Left renal cortex interstitium (tissue), 4 donors: ENCODE data around the gene TEDDM1. TPM values are rescaled to one million over a fixed set of nuclear protein-coding genes. Genes with fewer than 3 reads are reported as not detected.
"Not testable (repeated sequence)": the region's sequence is repeated elsewhere in the genome, so short reads cannot be mapped to it uniquely, and the experiment has no call there.

Experiments
- DNase-seq, 4 donors: peaks; one replicate each; pipeline ENCODE4 v3.0.0-alpha.2; 2013; ENCODE audit warnings: low read depth in 4 of 4, low spot score in 2 of 4, missing footprints in 1 of 4
- polyA plus RNA-seq, 4 donors: library from polyadenylated mRNA; unstranded; fragments of 120-200 nt; gene quantifications; one replicate each; pipeline ENCODE4 v1.2.1, GENCODE V29; 2013; ENCODE audit not compliant: insufficient read length in 4 of 4

Gene TEDDM1
- polyA plus RNA-seq, 4 donors: 0.06 to 0.23 (median 0.13) TPM

DNA sequence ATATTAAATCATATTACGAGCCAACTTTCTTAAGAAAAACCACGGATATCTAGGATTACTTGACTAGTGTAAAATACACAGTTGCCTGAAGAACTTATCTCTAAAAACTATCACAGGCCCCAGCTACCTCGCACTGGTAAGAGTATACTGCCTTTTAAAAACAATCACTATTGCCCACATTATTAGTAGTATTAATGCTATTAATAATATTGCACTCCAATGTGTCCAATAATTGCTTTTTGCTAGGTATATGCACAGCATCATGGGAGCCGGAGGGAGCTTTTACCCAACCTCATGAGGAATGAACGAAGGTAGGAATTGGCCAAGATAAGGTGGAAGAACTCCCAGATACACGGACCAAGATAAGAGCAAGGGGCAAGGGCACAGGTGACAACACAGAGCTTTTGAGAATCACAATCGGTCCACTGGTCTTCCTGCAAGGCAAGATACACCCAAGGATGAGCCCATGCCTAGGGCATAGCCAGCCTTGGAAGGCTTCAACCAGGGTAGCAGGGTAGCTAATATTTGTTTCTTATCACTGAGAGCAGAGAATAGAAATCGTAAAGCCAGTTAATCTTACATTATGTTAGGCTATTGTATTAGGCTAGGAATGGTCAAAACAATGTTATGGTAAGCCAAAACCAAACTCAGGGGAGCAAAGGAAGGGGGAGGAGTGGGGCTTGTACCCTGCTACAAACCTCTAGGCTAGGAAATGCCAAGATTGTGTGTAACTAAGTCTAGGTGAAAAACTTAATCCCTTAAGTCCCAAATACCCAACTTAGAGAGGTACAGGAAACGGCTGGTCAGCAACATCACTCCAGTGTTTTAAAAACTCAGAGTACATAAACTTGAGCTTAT is 18.3 kb downstream of the TEDDM1 start:
- DNase-seq: no peak

GRCh38 chr1:182380199-182380598 is 20.3 kb downstream of the TEDDM1 start:
- no peak for DNase-seq

DNA sequence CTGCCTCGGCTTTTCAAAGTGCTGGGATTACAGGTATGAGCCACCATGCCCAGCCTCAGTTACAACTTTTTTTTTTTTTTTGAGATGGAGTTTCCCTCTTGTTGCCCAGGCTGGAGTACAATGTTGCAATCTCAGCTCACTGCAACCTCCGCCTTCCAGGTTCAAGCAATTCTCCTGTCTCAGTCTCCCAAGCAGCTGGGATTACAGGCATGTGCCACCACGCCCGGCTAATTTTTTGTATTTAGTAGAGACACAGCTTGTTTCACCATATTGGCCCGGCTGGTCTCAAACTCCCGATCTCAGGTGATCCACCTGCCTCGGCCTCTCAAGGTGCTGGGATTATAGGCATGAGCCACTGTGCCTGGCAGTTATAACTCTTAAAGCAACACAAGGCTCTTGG is 20.7 kb downstream of the TEDDM1 start:
- DNase-seq: not testable (repeated sequence)

GRCh38 chr1:182376936-182377574 is 23.4 kb downstream of the TEDDM1 start:
- no peak for DNase-seq

DNA sequence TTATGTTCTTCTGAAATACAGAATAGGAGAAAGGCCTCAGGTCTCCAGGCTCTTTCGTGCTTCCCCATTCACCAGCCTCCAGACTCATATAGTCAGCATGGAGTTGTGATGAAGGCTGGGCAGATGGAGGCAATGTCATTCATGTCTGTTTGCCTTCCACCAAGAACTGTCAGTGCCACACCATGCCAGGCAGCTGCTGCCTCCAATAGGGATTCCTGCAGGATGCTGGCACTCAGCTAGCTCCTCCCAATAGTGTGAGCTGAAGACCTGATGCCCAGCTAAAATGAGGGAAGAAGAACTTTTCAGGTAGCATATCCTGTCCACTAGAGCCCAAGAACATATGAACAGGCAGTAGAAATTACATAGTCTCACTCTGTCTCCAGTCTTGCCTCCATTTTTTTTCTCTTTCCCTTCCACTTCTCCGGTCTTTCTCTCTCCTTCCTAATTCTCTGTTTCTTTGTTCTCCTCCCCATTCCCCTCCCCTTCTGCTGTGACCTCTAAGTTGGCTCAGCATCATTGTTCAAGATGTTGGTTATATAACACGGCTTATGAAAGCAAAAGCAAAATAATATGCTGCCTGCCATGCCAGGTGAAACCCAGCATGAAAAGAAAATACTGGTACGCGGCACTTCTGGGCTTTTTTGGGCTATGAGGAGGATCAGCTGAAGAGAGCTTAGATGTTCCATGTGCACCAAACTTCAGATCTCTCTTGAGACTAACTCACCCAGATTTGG is 26.2 kb downstream of the TEDDM1 start:
- no peak for DNase-seq

DNA sequence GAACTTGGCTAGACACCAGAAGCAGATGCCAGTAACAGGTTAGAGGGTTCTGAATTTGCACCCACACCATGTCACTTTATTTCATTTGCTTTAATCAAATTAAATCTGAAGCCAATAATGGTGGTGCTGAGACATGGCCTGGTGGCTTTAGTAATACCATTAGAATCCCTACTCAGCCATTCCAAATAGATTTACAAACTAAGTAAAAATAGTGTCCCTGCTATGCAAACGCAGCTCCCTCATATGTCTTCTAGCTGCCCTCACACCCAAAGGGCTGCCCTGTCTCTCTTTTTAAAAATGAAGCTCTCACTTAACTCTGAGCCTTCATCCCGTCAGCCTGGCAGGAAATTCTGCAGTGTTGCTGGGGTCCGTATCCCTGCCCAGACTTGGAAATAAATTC is 29.9 kb downstream of the TEDDM1 start:
- no peak for DNase-seq

- no peak for DNase-seq
These were observed 31.6 kb downstream of the TEDDM1 start for GRCh38 chr1:182368903-182369302.

DNA sequence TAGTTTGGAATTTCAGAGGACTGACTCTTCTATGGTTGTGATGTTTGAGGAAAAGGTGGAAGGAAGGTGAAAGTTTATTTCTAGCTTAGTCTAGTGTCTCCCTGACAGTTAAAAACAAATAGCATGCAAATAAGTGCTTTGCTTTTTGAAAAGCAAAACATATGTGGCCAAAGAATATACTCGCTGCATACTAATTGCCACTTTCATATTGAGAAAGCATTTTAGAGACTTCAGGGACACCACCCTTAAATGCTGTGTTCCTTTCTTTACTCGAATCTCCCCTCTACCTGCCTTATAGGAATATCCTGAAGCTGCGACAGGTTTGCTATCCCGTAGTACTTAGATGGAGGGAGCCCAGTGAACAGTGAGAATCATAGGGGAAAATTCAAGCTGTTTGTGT is 32.1 kb downstream of the TEDDM1 start:
- DNase-seq: no peak

GRCh38 chr1:182367926-182368325 is 32.5 kb downstream of the TEDDM1 start:
- DNase-seq: no peak

- no peak for DNase-seq
These were observed 33.9 kb downstream of the TEDDM1 start for GRCh38 chr1:182366596-182366995.

- no peak for DNase-seq
These were observed 40.8 kb downstream of the TEDDM1 start for GRCh38 chr1:182359645-182360044.

- no peak for DNase-seq
These were observed 42.6 kb downstream of the TEDDM1 start for GRCh38 chr1:182357913-182358312.

- no peak for DNase-seq
These were observed 43.3 kb downstream of the TEDDM1 start for GRCh38 chr1:182357171-182357570.

- DNase-seq: no peak
These were observed 44.8 kb downstream of the TEDDM1 start for GRCh38 chr1:182355723-182356098.

- no peak for DNase-seq
These were observed 48.6 kb downstream of the TEDDM1 start for GRCh38 chr1:182351790-182352364.

- no peak for DNase-seq
These were observed 49.6 kb downstream of the TEDDM1 start for GRCh38 chr1:182350839-182351238.

- DNase-seq: no peak
These were observed 51.3 kb downstream of the TEDDM1 start for GRCh38 chr1:182348961-182349747.
